PC-9 (cell line): ENCODE data around the gene FAIM2. TPM values are rescaled to one million over a fixed set of nuclear protein-coding genes. Genes with fewer than 3 reads are reported as not detected.

ENCODE experiments used
- BruUV-seq: library from RNA; stranded (reverse); fragments of 400-500 nt; replicated peaks from 2 replicates; lab custom pipeline; 2021; lab: Mats Ljungman, UMichigan
- CTCF ChIA-PET: fragments of 300-600 bp; sonication (Branson Sonifier 250); formaldehyde crosslinking; loops from one replicate; lab custom pipeline; 2022; ENCODE audit warnings: antibody characterized with exemption; lab: Charles Lee
- POLR2A ChIA-PET: fragments of 300-600 bp; sonication (Branson Sonifier 250); formaldehyde crosslinking; loops from one replicate; lab custom pipeline; 2022; ENCODE audit warnings: antibody characterized with exemption; ENCODE audit not compliant: unreplicated experiment; lab: Charles Lee
- DNase-seq, 2 experiments: peaks; one replicate each; pipeline versions ENCODE4 v3.0.0 to v3.0.0-alpha.2; 2015 to 2022; ENCODE audit warnings: mixed read lengths in 1 of 2
- H2AFZ ChIP-seq: fragments of 200-600 bp; sonication (generic); 2 replicates; pipeline ENCODE4 v1.8.1; 2017; ENCODE audit warnings: antibody characterized with exemption
- H3F3A ChIP-seq: fragments of 200-600 bp; sonication (generic); 2 replicates; pipeline ENCODE4 v1.8.1; 2017; ENCODE audit warnings: antibody characterized with exemption, mild to moderate bottlenecking, low read depth; ENCODE audit not compliant: insufficient read depth
- H3K27ac ChIP-seq: fragments of 200-600 bp; sonication (generic); 2 replicates; pipeline ENCODE4 v1.6.1; 2016; ENCODE audit warnings: mixed run types
- H3K27me3 ChIP-seq: fragments of 200-600 bp; sonication (generic); 2 replicates; pipeline ENCODE4 v1.6.1; 2016; ENCODE audit warnings: low read depth, mixed run types; ENCODE audit not compliant: insufficient read depth
- H3K36me3 ChIP-seq: fragments of 200-600 bp; sonication (generic); 2 replicates; pipeline ENCODE4 v1.6.1; 2016; ENCODE audit warnings: low read depth, mixed run types
- H3K4me1 ChIP-seq: fragments of 200-600 bp; sonication (generic); replicated peaks from 2 replicates; pipeline ENCODE4 v1.6.1; 2016; ENCODE audit warnings: mixed run types; ENCODE audit not compliant: insufficient read depth
- H3K4me2 ChIP-seq: fragments of 200-600 bp; sonication (generic); 2 replicates; pipeline ENCODE4 v1.6.1; 2017; ENCODE audit warnings: mixed run types
- H3K4me3 ChIP-seq: fragments of 200-600 bp; sonication (generic); 2 replicates; pipeline ENCODE4 v1.6.1; 2016; ENCODE audit warnings: mixed run types
- H3K79me2 ChIP-seq: fragments of 200-600 bp; sonication (generic); 2 replicates; pipeline ENCODE4 v1.6.1; 2017; ENCODE audit warnings: low read depth, mixed run types
- H3K9me2 ChIP-seq: fragments of 200-600 bp; sonication (generic); 2 replicates; pipeline ENCODE4 v1.8.1; 2017; ENCODE audit warnings: mild to moderate bottlenecking; ENCODE audit not compliant: insufficient read depth
- H3K9me3 ChIP-seq: fragments of 200-600 bp; sonication (generic); 2 replicates; pipeline ENCODE4 v1.8.1; 2016; ENCODE audit warnings: low read depth; ENCODE audit not compliant: insufficient read depth
- H4K20me1 ChIP-seq: fragments of 200-600 bp; sonication (generic); 2 replicates; pipeline ENCODE4 v1.8.1; 2017; ENCODE audit not compliant: insufficient read depth
- EZH2 ChIP-seq: fragments of 200-600 bp; sonication (generic); IDR thresholded peaks from 2 replicates; pipeline ENCODE4 v1.8.0; 2017; ENCODE audit warnings: antibody characterized with exemption, low read depth
- intact Hi-C: fragments of 100-400 bp; cut with micrococcal nuclease; formaldehyde crosslinking; loops from one replicate; pipeline ENCODE4 v1.10.0; 2022; ENCODE audit not compliant: unreplicated experiment
- total RNA-seq: library from RNA; stranded (reverse); gene quantifications from 2 replicates; pipeline ENCODE4 v1.2.3, GENCODE V29; 2021
- TF ChIP-seq, protein P1 (sequence below): fragments of 200-600 bp; sonication (generic); conservative IDR thresholded peaks from 2 replicates; pipeline ENCODE4 v1.6.1; 2017; ENCODE audit warnings: mixed run types, antibody characterized with exemption, mild to moderate bottlenecking, moderate library complexity

The FAIM2 gene
- total RNA-seq, 1 experiment from 2014 or later: not detected

DNA sequence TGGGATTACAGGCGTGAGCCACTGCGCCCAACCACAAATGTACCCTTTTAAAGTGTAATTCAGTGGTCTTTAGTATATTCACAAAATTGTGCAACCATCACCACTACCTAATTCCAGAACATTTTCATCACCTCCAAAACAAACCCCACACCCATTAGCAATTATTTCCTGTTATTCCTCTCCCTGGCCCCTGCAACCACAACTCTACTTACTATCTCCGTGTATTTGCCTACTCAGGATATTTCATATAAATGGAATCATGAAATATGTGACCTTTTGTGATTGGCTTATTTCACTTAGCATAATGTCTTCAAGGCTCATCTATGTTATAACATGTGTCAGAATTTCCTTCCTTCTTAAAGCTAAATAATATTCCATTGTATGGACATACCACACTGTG is 30.8 kb upstream of the FAIM2 start:
- H3K27ac ChIP-seq: no peak overlapping the region
- H3K9me3 ChIP-seq: no peaks in the 10 kb centered on the region
- no peaks in the 10 kb centered on the region; the same call in 1 of the 2 replicates for H3F3A ChIP-seq
- no TSS peak for BruUV-seq
- POLR2A ChIA-PET: no interaction called here
- H3K9me2 ChIP-seq: no peaks in the 10 kb centered on the region
- peaks cover 11% of the 10 kb centered on the region for H3K4me1 ChIP-seq
- no peak overlapping the region for H2AFZ ChIP-seq
- no peak for TF ChIP-seq EZH2
- TF ChIP-seq, protein P1, sequence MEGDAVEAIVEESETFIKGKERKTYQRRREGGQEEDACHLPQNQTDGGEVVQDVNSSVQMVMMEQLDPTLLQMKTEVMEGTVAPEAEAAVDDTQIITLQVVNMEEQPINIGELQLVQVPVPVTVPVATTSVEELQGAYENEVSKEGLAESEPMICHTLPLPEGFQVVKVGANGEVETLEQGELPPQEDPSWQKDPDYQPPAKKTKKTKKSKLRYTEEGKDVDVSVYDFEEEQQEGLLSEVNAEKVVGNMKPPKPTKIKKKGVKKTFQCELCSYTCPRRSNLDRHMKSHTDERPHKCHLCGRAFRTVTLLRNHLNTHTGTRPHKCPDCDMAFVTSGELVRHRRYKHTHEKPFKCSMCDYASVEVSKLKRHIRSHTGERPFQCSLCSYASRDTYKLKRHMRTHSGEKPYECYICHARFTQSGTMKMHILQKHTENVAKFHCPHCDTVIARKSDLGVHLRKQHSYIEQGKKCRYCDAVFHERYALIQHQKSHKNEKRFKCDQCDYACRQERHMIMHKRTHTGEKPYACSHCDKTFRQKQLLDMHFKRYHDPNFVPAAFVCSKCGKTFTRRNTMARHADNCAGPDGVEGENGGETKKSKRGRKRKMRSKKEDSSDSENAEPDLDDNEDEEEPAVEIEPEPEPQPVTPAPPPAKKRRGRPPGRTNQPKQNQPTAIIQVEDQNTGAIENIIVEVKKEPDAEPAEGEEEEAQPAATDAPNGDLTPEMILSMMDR: no peak
- H3K79me2 ChIP-seq: no peaks in the 10 kb centered on the region
- H3K4me2 ChIP-seq: no peak overlapping the region
- DNase-seq: no peak
- H3K36me3 ChIP-seq: no peaks in the 10 kb centered on the region
- no peaks in the 10 kb centered on the region for H3K27me3 ChIP-seq
- H3K4me3 ChIP-seq: no peak overlapping the region
- intact Hi-C loops: no loop called here
- CTCF ChIA-PET: no interaction called here
- H4K20me1 ChIP-seq: no peaks in the 10 kb centered on the region

DNA sequence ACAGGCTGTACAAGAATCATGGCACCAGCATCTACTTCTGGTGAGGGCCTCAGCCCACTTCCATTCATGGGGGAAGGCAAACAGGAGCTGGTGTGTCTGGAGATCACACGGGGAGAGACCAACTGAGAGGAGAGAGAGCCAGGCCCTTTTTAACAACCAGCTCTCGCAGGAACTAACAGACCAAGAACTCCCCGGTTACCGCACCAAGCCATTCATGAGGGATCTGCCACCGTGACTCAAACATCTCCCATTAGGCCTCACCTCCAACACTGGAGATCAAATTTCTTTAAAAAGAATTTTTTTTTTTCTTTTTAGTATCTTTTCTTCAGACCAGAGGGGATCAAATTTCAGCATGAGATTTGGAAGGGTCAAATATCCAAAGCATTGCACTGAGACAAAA is 30.1 kb upstream of the FAIM2 start:
- Histone ChIP-seq H3K4me3 (no peak overlapping the region), H3K79me2 (no peaks in the 10 kb centered on the region), H3K36me3 (no peaks in the 10 kb centered on the region), H3K27me3 (no peaks in the 10 kb centered on the region), H3K9me3 (no peaks in the 10 kb centered on the region), H2AFZ (no peak overlapping the region), H4K20me1 (no peaks in the 10 kb centered on the region), H3F3A (no peaks in the 10 kb centered on the region; the same call in 1 of the 2 replicates), H3K4me1 (peaks cover 11% of the 10 kb centered on the region), H3K27ac (no peak overlapping the region), H3K4me2 (no peak overlapping the region), H3K9me2 (no peaks in the 10 kb centered on the region)
- POLR2A ChIA-PET: interaction anchor here (0.6 kb wide), 1 partner anchor 569 kb away, joined by 6 read pairs; no protein-coding TSS in a partner anchor
- intact Hi-C loops: no loop called here
- DNase-seq: peak in 1 of 2 experiments; percentile 30
- BruUV-seq: no TSS peak
- CTCF ChIA-PET: no interaction called here
- TF ChIP-seq, protein P1: no peak
- TF ChIP-seq EZH2: no peak

DNA sequence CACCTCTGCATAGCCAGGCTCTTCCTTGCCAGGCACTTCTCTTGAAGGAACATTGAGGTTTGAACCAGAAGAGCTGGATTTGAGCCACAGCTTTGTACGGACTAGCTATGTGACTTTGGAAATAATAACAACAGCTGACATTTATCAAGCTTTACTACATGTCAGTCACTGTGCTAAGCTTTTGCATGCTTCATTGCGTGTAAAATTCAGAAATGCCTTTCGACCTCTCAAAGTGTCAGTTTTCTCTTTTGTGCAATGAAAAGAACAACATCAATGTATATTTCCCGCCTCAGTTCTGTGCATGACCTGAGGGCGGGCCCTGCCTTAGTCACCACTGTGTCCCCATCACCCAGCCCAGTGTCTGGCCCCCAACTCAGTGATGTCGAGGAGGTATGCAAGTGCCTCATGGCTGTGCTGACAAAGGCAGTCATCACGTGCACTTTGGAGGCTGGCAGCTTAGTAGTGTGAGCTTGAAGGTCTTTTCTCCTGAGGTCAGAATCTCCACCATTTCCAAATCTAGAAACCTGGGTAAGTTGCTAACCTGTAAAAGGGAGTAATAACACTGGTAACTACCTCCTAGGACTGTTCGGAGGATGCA is 28.9 kb upstream of the FAIM2 start:
- Histone ChIP-seq H3K4me3 (no peak overlapping the region), H3K27me3 (no peaks in the 10 kb centered on the region), H3K4me1 (peaks cover 11% of the 10 kb centered on the region), H3K9me2 (no peaks in the 10 kb centered on the region), H3K36me3 (no peaks in the 10 kb centered on the region), H3K79me2 (no peaks in the 10 kb centered on the region), H3K27ac (no peak overlapping the region), H2AFZ (no peak overlapping the region), H3F3A (no peaks in the 10 kb centered on the region; the same call in 1 of the 2 replicates), H3K9me3 (no peaks in the 10 kb centered on the region), H3K4me2 (no peak overlapping the region), H4K20me1 (no peaks in the 10 kb centered on the region)
- ChIA-PET POLR2A (interaction anchor here (0.6 kb wide), 1 partner anchor 93 kb away, joined by 13 read pairs; no protein-coding TSS in a partner anchor), CTCF (no interaction called here)
- TF ChIP-seq EZH2: no peak
- TF ChIP-seq, protein P1: no peak
- intact Hi-C loops: no loop called here
- no TSS peak for BruUV-seq
- no peak for DNase-seq
